WTC11 (cell line): ENCODE measurements around the gene MEF2D.

Experiments used
- ATF1 ChIP-seq: sonication (generic); formaldehyde crosslinking; IDR thresholded peaks from 2 replicates; pipeline ENCODE4 v1.8.1; 2023; ENCODE audit warnings: mild to moderate bottlenecking, moderate library complexity, missing genetic modification reagents
- ESRRA ChIP-seq: sonication (generic); formaldehyde crosslinking; IDR thresholded peaks from 2 replicates; pipeline ENCODE4 v1.8.1; 2022; ENCODE audit warnings: mild to moderate bottlenecking, missing genetic modification reagents, borderline replicate concordance
- FOXJ3 ChIP-seq: sonication (generic); formaldehyde crosslinking; IDR thresholded peaks from 2 replicates; pipeline ENCODE4 v1.9.0; 2021; ENCODE audit warnings: missing genetic modification reagents, mild to moderate bottlenecking, borderline replicate concordance
- TF ChIP-seq, protein P1 (sequence below): fragments of 200-600 bp; IDR thresholded peaks from 2 replicates; pipeline ENCODE4 v1.8.0; 2022; ENCODE audit warnings: antibody characterized with exemption

DNA sequence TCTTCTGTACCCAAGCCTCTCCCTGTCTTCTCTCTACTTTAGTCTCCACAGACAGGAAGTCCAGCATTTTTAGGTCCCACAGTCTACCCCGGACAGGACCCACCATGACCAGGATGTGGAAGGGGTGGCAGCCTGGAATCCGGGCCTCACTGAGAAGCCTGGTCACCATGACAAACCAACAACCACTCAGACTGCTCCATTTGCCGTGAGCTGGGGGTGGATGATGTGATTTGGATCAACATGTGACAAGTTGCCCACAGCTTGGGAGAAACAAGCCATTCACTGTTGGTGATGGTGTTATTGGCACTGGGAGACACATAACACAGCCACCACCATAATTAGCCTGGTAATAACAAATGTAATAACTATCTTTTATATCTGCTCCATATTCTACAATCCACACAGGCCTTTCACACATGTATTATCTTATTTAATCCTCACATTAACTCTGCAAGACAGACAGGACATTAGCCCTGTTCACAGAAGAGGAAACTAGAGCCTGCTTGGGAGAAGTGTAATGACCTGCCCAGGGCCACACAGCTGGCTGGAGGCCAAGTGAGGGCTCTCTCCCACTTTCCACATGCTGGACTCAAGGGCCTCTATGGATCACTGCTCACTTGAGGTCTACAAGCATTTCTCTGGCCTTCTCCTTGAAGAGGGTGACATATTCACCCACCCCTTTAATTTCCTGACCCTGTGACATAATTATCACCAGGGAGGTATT, 22.9 kb downstream of the MEF2D start:
- TF ChIP-seq FOXJ3 (CRISPR knock-in tag): no peak
- TF ChIP-seq ESRRA: no peak
- TF ChIP-seq ATF1 (CRISPR knock-in tag): no peak
- TF ChIP-seq, protein P1, sequence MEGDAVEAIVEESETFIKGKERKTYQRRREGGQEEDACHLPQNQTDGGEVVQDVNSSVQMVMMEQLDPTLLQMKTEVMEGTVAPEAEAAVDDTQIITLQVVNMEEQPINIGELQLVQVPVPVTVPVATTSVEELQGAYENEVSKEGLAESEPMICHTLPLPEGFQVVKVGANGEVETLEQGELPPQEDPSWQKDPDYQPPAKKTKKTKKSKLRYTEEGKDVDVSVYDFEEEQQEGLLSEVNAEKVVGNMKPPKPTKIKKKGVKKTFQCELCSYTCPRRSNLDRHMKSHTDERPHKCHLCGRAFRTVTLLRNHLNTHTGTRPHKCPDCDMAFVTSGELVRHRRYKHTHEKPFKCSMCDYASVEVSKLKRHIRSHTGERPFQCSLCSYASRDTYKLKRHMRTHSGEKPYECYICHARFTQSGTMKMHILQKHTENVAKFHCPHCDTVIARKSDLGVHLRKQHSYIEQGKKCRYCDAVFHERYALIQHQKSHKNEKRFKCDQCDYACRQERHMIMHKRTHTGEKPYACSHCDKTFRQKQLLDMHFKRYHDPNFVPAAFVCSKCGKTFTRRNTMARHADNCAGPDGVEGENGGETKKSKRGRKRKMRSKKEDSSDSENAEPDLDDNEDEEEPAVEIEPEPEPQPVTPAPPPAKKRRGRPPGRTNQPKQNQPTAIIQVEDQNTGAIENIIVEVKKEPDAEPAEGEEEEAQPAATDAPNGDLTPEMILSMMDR: no peak
